GM10248 (cell line): Measurements from ENCODE around the gene PDE6H.

Experiments
- CTCF ChIA-PET: fragments of 300-600 bp; sonication (Branson Sonifier 250); formaldehyde crosslinking; extraction: SDS; loops from one replicate; lab custom pipeline; 2021; ENCODE audit warnings: antibody characterized with exemption; lab: Yijun Ruan, JAX
- POLR2A ChIA-PET: fragments of 350-650 bp; sonication (Branson Sonifier 250); formaldehyde crosslinking; extraction: SDS; loops from one replicate; lab custom pipeline; 2020; ENCODE audit warnings: antibody characterized with exemption; lab: Yijun Ruan, JAX
- DNase-seq: peaks from one replicate; pipeline ENCODE4 v3.0.0; 2012; ENCODE audit errors: extremely low spot score
- TF ChIP-seq, protein P1 (sequence below): IDR thresholded peaks from 2 replicates; pipeline ENCODE4 v1.5.1; 2012; ENCODE audit warnings: mild to moderate bottlenecking, low read depth; ENCODE audit errors: extremely low read depth, missing control alignments, control extremely low read depth

The PDE6H gene

DNA sequence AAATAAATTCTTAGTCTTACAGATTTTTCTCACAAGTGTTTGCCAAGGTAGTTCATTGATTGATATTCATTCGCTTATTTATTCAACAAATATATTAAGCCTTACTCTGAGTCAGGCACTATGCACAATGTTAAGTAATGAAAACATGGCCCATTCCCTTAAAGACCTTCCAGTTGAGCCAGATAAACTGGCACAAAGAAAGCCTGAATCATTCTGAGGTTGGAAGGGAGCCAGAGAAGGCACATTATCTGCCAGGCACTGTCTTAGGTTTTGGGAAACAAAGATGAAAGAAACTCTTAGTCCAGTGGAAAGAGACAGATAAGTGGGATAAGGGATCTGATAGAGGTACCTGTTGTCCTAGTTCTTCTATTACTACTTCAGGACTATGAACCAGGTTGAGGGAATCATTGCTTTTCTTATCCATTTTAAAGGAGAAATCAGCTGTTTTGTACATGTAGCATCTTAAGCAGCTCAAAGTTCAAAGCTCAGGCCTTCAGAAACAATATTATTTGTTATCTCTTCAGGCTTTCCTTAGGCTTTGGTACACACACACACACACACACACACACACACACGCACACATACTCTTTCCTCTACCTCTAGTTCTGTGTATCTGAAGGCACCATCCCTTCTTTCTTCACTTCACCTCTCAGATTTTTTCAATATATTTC is 27.0 kb downstream of the PDE6H start:
- CTCF ChIA-PET: interaction anchor here (0.8 to 1.2 kb wide), 3 partner anchors 19 to 154 kb away, joined by 3 read pairs; no protein-coding TSS in a partner anchor
- no peak for DNase-seq
- TF ChIP-seq, protein P1, sequence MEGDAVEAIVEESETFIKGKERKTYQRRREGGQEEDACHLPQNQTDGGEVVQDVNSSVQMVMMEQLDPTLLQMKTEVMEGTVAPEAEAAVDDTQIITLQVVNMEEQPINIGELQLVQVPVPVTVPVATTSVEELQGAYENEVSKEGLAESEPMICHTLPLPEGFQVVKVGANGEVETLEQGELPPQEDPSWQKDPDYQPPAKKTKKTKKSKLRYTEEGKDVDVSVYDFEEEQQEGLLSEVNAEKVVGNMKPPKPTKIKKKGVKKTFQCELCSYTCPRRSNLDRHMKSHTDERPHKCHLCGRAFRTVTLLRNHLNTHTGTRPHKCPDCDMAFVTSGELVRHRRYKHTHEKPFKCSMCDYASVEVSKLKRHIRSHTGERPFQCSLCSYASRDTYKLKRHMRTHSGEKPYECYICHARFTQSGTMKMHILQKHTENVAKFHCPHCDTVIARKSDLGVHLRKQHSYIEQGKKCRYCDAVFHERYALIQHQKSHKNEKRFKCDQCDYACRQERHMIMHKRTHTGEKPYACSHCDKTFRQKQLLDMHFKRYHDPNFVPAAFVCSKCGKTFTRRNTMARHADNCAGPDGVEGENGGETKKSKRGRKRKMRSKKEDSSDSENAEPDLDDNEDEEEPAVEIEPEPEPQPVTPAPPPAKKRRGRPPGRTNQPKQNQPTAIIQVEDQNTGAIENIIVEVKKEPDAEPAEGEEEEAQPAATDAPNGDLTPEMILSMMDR: no peak
- POLR2A ChIA-PET: no interaction called here

DNA sequence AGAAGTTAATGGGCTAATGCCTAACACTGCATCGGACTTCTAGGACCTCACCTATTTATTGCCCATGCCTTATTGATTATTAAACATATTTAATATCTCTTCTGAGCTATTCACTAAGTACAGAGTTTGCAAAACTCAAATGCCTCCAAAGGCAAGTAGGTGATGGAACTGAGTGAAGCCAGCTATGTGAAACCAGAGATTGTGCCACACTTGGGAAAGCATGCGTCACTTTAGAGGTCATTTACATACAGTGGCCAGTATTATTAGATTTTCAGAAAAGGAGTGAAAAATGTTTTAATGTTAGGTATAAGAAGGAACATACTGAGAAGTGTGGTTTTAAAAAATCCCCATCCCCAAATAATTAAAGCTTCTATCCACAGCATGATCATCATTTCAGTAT is 27.7 kb downstream of the PDE6H start:
- TF ChIP-seq, protein P1: no peak
- no peak for DNase-seq
- ChIA-PET CTCF (interaction anchor here (0.8 to 1.4 kb wide), 6 partner anchors 19 to 221 kb away, joined by 3 to 5 read pairs (median 3); partner anchors contain the start of gene RERG), POLR2A (no interaction called here)

DNA sequence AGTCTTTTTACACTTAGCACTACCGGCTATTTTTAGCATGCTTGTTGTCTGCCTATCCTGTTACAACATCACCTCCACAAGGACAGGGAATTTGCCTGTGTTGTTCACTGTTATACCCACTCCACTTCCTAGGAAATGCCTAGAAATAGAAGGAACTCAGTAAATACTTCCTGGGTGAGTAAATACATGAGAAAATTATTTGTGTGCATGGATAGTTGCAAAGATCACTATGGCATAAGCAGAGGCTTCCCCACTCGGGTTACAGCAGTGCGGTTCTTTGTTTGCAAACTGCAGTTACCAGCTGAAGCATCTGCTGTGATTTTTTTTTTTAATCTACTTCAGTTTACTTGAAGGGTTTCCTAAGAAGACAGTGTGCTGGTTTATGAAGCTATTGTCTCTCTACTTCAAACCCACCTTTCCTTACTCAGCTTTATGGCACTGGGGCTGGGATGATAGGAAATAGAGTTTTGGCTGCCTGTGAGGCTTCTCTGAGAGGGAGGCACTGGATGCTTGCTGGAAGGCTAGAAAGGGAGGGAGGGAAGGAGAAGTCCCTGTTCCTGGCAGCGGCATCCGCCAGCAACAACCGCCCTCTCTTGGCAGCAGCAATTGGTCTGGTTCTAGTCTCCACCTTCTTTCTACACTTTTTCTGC is 29.0 kb downstream of the PDE6H start:
- CTCF ChIA-PET: interaction anchor here (0.8 to 1.4 kb wide), 2 partner anchors 65 to 220 kb away, joined by 3 to 5 read pairs; partner anchors contain the start of gene RERG
- TF ChIP-seq, protein P1: no peak
- POLR2A ChIA-PET: no interaction called here
- DNase-seq: no peak

DNA sequence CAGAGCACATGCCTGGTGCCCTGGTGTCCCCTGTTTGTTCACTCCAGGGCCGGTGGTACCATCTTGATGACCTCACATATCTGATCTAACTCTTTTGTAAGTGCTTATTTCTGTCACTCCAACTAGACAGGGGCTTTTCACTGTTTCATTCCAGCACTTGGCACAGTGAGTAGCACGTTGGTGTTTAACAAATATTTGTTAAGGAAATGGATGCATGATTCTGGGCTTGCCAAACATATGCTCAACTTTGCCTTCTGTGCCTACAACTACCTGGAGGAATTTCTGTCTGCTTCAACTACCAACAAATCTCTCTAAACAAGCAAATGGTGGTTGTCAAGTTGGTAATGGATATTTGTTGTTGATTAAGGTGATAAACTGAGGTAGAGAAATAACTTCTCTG is 31.6 kb downstream of the PDE6H start:
- ChIA-PET POLR2A (no interaction called here), CTCF (interaction anchor here (1.4 kb wide), 1 partner anchor 10 kb away, joined by 7 read pairs; no protein-coding TSS in a partner anchor)
- DNase-seq: no peak
- TF ChIP-seq, protein P1: no peak

DNA sequence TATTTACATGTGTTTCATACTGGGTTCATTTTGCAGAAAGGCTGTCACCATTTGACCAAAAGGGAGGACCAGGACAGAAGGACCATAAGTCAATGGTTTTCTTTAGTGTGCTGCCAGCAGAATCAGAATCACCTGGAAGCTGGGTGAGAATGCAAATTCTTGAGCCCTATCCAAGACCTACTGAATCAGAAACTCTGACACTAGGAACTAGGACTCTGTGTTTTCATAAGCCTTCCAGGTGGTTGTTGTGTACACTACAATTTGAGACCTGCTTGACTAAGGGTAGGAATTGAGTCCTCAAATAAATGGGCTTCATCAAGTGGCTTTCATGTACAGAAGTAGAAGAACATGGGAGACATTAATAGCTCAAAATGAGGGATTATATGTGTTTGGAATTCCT is 32.2 kb downstream of the PDE6H start:
- POLR2A ChIA-PET: no interaction called here
- TF ChIP-seq, protein P1: no peak
- CTCF ChIA-PET: no interaction called here
- no peak for DNase-seq

DNA sequence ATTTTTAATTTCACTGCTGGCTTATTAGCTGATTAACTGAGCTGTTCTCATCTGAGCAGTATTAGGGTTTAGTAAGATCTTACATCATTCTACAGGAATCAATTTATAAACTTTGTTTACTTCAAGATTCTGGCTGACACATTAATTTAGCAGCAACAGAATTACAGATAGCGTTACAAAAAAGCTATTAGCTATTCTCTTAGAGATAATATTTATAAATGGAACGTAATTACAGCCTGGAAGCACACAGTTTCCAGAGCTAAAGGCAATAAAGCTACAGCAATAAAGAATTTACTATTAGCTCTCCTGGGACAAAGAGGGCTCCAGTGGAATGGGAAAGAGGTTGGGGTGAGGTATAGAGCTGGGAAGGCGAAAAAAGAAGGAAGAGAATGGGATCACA is 34.7 kb downstream of the PDE6H start:
- TF ChIP-seq, protein P1: no peak
- CTCF ChIA-PET: interaction anchor here (1.2 to 1.5 kb wide), 6 partner anchors 11 to 284 kb away, joined by 3 to 8 read pairs (median 4); no protein-coding TSS in a partner anchor
- POLR2A ChIA-PET: no interaction called here
- no peak for DNase-seq
